ENCODE measurements around the gene CCND1. TPM values are rescaled to one million over a fixed set of nuclear protein-coding genes. Genes with fewer than 3 reads are reported as not detected.

The CCND1 gene
- total RNA-seq, 1 experiment from 2014 or later: 346 TPM

DNA sequence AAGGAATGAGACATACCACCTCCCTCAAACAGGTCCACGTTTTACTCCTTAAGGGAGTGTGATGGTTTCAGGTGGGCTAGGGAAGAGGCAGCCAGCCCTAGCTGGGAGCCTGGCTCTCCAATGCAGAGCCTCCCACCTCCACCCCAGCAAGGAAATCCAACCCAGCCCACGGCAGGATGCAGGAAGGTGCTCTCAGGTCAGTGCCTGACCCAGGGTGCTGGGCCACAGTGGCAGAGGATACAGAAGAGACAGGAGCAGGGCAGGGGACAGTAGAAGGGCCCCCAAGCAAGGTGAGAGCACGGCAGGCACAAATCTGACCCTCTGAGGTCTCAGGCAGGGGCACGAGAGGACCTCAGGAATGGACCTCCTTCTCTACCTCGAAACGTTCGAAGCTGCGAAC, 26.9 kb upstream of the CCND1 start:
- Histone ChIP-seq H3K4me2 (no peak overlapping the region), H3K4me3 (no peak overlapping the region), H3K4me1 (replicated peaks; ENCODE audit: insufficient read depth) (peaks cover 8% of the 10 kb centered on the region), H4K20me1 (ENCODE audit: insufficient read depth) (no peaks in the 10 kb centered on the region), H3K9me2 (ENCODE audit: insufficient read depth) (no peaks in the 10 kb centered on the region; the same call in 1 of the 2 replicates), H3K36me3 (ENCODE audit: low read depth) (no peaks in the 10 kb centered on the region), H3K27ac (no peak overlapping the region), H2AFZ (no peak overlapping the region), H3K79me2 (ENCODE audit: low read depth) (no peaks in the 10 kb centered on the region), H3F3A (ENCODE audit: insufficient read depth, low read depth) (no peaks in the 10 kb centered on the region), H3K27me3 (ENCODE audit: insufficient read depth, low read depth) (no peaks in the 10 kb centered on the region), H3K9me3 (ENCODE audit: insufficient read depth, low read depth) (no peaks in the 10 kb centered on the region)
- BruUV-seq (replicated peaks): no TSS peak
- no peak for DNase-seq
- intact Hi-C loops (cut with micrococcal nuclease; ENCODE audit: unreplicated experiment): no loop called here
- POLR2A ChIA-PET (ENCODE audit: unreplicated experiment): interaction anchor here (0.6 kb wide), 1 partner anchor 566 kb away, joined by 4 read pairs; the partner anchor contains the start of gene TPCN2
- CTCF ChIA-PET: no interaction called here
- no peak for TF ChIP-seq EZH2 (IDR thresholded peaks at IDR 0.05; ENCODE audit: low read depth)
- TF ChIP-seq, protein P1, sequence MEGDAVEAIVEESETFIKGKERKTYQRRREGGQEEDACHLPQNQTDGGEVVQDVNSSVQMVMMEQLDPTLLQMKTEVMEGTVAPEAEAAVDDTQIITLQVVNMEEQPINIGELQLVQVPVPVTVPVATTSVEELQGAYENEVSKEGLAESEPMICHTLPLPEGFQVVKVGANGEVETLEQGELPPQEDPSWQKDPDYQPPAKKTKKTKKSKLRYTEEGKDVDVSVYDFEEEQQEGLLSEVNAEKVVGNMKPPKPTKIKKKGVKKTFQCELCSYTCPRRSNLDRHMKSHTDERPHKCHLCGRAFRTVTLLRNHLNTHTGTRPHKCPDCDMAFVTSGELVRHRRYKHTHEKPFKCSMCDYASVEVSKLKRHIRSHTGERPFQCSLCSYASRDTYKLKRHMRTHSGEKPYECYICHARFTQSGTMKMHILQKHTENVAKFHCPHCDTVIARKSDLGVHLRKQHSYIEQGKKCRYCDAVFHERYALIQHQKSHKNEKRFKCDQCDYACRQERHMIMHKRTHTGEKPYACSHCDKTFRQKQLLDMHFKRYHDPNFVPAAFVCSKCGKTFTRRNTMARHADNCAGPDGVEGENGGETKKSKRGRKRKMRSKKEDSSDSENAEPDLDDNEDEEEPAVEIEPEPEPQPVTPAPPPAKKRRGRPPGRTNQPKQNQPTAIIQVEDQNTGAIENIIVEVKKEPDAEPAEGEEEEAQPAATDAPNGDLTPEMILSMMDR (conservative IDR thresholded peaks at IDR 0.05): no peak

- Histone ChIP-seq H3K36me3 (ENCODE audit: low read depth) (no peaks in the 10 kb centered on the region), H3K9me3 (ENCODE audit: insufficient read depth, low read depth) (no peaks in the 10 kb centered on the region), H3F3A (ENCODE audit: insufficient read depth, low read depth) (no peaks in the 10 kb centered on the region), H3K4me2 (no peak overlapping the region), H4K20me1 (ENCODE audit: insufficient read depth) (no peaks in the 10 kb centered on the region), H3K79me2 (ENCODE audit: low read depth) (no peaks in the 10 kb centered on the region), H3K9me2 (ENCODE audit: insufficient read depth) (no peaks in the 10 kb centered on the region), H2AFZ (no peak overlapping the region), H3K27me3 (ENCODE audit: insufficient read depth, low read depth) (no peaks in the 10 kb centered on the region), H3K27ac (no peak overlapping the region), H3K4me1 (replicated peaks; ENCODE audit: insufficient read depth) (no peaks in the 10 kb centered on the region), H3K4me3 (no peak overlapping the region)
- BruUV-seq (replicated peaks): no TSS peak
- DNase-seq: no peak
- ChIA-PET CTCF (no interaction called here), POLR2A (ENCODE audit: unreplicated experiment) (no interaction called here)
- intact Hi-C loops (cut with micrococcal nuclease; ENCODE audit: unreplicated experiment): no loop called here
- no peak for TF ChIP-seq EZH2 (IDR thresholded peaks at IDR 0.05; ENCODE audit: low read depth)
- TF ChIP-seq, protein P1 (conservative IDR thresholded peaks at IDR 0.05): no peak
Observed at GRCh38 chr11:69615545-69616278, 25.2 kb upstream of the CCND1 start.

- TF ChIP-seq EZH2 (IDR thresholded peaks at IDR 0.05; ENCODE audit: low read depth): no peak
- TF ChIP-seq, protein P1 (conservative IDR thresholded peaks at IDR 0.05): no peak
- Histone ChIP-seq H3K36me3 (ENCODE audit: low read depth) (no peaks in the 10 kb centered on the region), H2AFZ (no peak overlapping the region), H3F3A (ENCODE audit: insufficient read depth, low read depth) (no peaks in the 10 kb centered on the region), H3K27ac (no peak overlapping the region), H3K9me2 (ENCODE audit: insufficient read depth) (no peaks in the 10 kb centered on the region), H3K4me2 (no peak overlapping the region), H3K79me2 (ENCODE audit: low read depth) (no peaks in the 10 kb centered on the region), H3K9me3 (ENCODE audit: insufficient read depth, low read depth) (no peaks in the 10 kb centered on the region), H3K27me3 (ENCODE audit: insufficient read depth, low read depth) (no peaks in the 10 kb centered on the region), H4K20me1 (ENCODE audit: insufficient read depth) (no peaks in the 10 kb centered on the region), H3K4me1 (replicated peaks; ENCODE audit: insufficient read depth) (no peaks in the 10 kb centered on the region), H3K4me3 (no peak overlapping the region)
- no TSS peak for BruUV-seq (replicated peaks)
- DNase-seq: no peak
- ChIA-PET POLR2A (ENCODE audit: unreplicated experiment) (interaction anchor here (0.5 kb wide), 1 partner anchor 26 kb away, joined by 3 read pairs; no protein-coding TSS in a partner anchor), CTCF (no interaction called here)
- intact Hi-C loops (cut with micrococcal nuclease; ENCODE audit: unreplicated experiment): no loop called here
Observed at GRCh38 chr11:69617220-69617619, 23.7 kb upstream of the CCND1 start.

Data from PC-9 (cell line).